Femur (tissue), 1 donor: ENCODE data around the gene RNF180.
"Not testable (repeated sequence)": the region's sequence is repeated elsewhere in the genome, so short reads cannot be mapped to it uniquely, and the experiment has no call there.

ENCODE experiments used
- DNase-seq: peaks from one replicate; pipeline ENCODE4 v3.0.0-alpha.2; 2017

RNF180 gene

GRCh38 chr5:64398735-64399134 lies 233.1 kb downstream of the RNF180 start:
- not testable (repeated sequence) for DNase-seq

GRCh38 chr5:64407103-64407825 lies 241.6 kb downstream of the RNF180 start:
- DNase-seq: not testable (repeated sequence)

- no peak for DNase-seq
These were observed 251.7 kb downstream of the RNF180 start for GRCh38 chr5:64417390-64417789.

GRCh38 chr5:64418013-64418412 lies 252.4 kb downstream of the RNF180 start:
- DNase-seq: no peak
